CD4-positive, alpha-beta T cell treated with Interleukin-15 for 1 hour (primary cell): ENCODE data around the gene DLD.
"Not testable (repeated sequence)": the region's sequence is repeated elsewhere in the genome, so short reads cannot be mapped to it uniquely, and the experiment has no call there.

Experiments used
- DNase-seq: peaks from one replicate; pipeline ENCODE4 v3.0.0-alpha.2; 2020

Gene DLD

GRCh38 chr7:107890962-107891635 lies at the start of gene DLD:
Gene DLD (plus strand): TSS chr7:107891183. CDS start chr7:107891251, 68 bp downstream.
- DNase-seq: peak; percentile 91

- DNase-seq: no peak
Measured at GRCh38 chr7:107842213-107842612, 48.8 kb upstream of the DLD start.

- DNase-seq: no peak
Measured at GRCh38 chr7:107843184-107843583, 47.8 kb upstream of the DLD start.

- DNase-seq: no peak
Measured at GRCh38 chr7:107846324-107846723, 44.7 kb upstream of the DLD start.

GRCh38 chr7:107847168-107847835 lies 43.7 kb upstream of the DLD start:
- no peak for DNase-seq

- DNase-seq: not testable (repeated sequence)
Measured at GRCh38 chr7:107847836-107848175, 43.2 kb upstream of the DLD start.

GRCh38 chr7:107848211-107848610 lies 42.8 kb upstream of the DLD start:
- DNase-seq: not testable (repeated sequence)

GRCh38 chr7:107850216-107850615 lies 40.8 kb upstream of the DLD start:
- no peak for DNase-seq

GRCh38 chr7:107850643-107851042 lies 40.3 kb upstream of the DLD start:
- no peak for DNase-seq

- DNase-seq: no peak
Measured at GRCh38 chr7:107854454-107854853, 36.5 kb upstream of the DLD start.

- no peak for DNase-seq
Measured at GRCh38 chr7:107854989-107855388, 36.0 kb upstream of the DLD start.

- DNase-seq: no peak
Measured at GRCh38 chr7:107856806-107857540, 34.0 kb upstream of the DLD start.

GRCh38 chr7:107857541-107857912 lies 33.5 kb upstream of the DLD start:
- no peak for DNase-seq

- no peak for DNase-seq
Measured at GRCh38 chr7:107858280-107858679, 32.7 kb upstream of the DLD start.

GRCh38 chr7:107860279-107860961 lies 30.6 kb upstream of the DLD start:
- DNase-seq: no peak

GRCh38 chr7:107860981-107861652 lies 29.9 kb upstream of the DLD start:
- no peak for DNase-seq

- DNase-seq: no peak
Measured at GRCh38 chr7:107865956-107866775, 24.8 kb upstream of the DLD start.

- no peak for DNase-seq
Measured at GRCh38 chr7:107867858-107868466, 23.0 kb upstream of the DLD start.

- DNase-seq: no peak
Measured at GRCh38 chr7:107870427-107871000, 20.5 kb upstream of the DLD start.

GRCh38 chr7:107874111-107874510 lies 16.9 kb upstream of the DLD start:
- DNase-seq: no peak
